ENCODE measurements around the gene TBL2. TPM values are rescaled to one million over a fixed set of nuclear protein-coding genes. Genes with fewer than 3 reads are reported as not detected.
"Not testable (repeated sequence)": the region's sequence is repeated elsewhere in the genome, so short reads cannot be mapped to it uniquely, and the experiment has no call there.

TBL2 gene, protein sequence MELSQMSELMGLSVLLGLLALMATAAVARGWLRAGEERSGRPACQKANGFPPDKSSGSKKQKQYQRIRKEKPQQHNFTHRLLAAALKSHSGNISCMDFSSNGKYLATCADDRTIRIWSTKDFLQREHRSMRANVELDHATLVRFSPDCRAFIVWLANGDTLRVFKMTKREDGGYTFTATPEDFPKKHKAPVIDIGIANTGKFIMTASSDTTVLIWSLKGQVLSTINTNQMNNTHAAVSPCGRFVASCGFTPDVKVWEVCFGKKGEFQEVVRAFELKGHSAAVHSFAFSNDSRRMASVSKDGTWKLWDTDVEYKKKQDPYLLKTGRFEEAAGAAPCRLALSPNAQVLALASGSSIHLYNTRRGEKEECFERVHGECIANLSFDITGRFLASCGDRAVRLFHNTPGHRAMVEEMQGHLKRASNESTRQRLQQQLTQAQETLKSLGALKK
- 10 to 100 TPM; 40.2 to 42.8 (median 41.9) TPM for polyA plus RNA-seq (ENCODE audit: insufficient read length in 3 of 3)
- long read RNA-seq, donor 1, full-length matches to known transcripts = 13 of 13 reads
- long read RNA-seq, donor 1, partial matches to known transcripts = 0 of 13 reads
- long read RNA-seq, donor 1, other reads (novel, unspliced or antisense) = 0 of 13 reads
- long read RNA-seq, donor 2, full-length matches to known transcripts = 16 of 16 reads
- long read RNA-seq, donor 2, partial matches to known transcripts = 0 of 16 reads
- long read RNA-seq, donor 2, other reads (novel, unspliced or antisense) = 0 of 16 reads
- long read RNA-seq, donor 3, full-length matches to known transcripts = 12 of 12 reads
- long read RNA-seq, donor 3, partial matches to known transcripts = 0 of 12 reads
- long read RNA-seq, donor 3, other reads (novel, unspliced or antisense) = 0 of 12 reads
- long read RNA-seq, donor 4, full-length matches to known transcripts = 15 of 15 reads
- long read RNA-seq, donor 4, partial matches to known transcripts = 0 of 15 reads
- long read RNA-seq, donor 4, other reads (novel, unspliced or antisense) = 0 of 15 reads
- long read RNA-seq, donor 5, full-length matches to known transcripts = 2 of 2 reads
- long read RNA-seq, donor 5, partial matches to known transcripts = 0 of 2 reads
- long read RNA-seq, donor 5, other reads (novel, unspliced or antisense) = 0 of 2 reads
- long read RNA-seq, donor 6, full-length matches to known transcripts = 13 of 13 reads
- long read RNA-seq, donor 6, partial matches to known transcripts = 0 of 13 reads
- long read RNA-seq, donor 6, other reads (novel, unspliced or antisense) = 0 of 13 reads
- long read RNA-seq, donor 7, full-length matches to known transcripts = 14 of 14 reads
- long read RNA-seq, donor 7, partial matches to known transcripts = 0 of 14 reads
- long read RNA-seq, donor 7, other reads (novel, unspliced or antisense) = 0 of 14 reads
- long read RNA-seq, donor 8, full-length matches to known transcripts = 3 of 3 reads
- long read RNA-seq, donor 8, partial matches to known transcripts = 0 of 3 reads
- long read RNA-seq, donor 8, other reads (novel, unspliced or antisense) = 0 of 3 reads
- long read RNA-seq, donor 9, full-length matches to known transcripts = 19 of 19 reads
- long read RNA-seq, donor 9, partial matches to known transcripts = 0 of 19 reads
- long read RNA-seq, donor 9, other reads (novel, unspliced or antisense) = 0 of 19 reads
- long read RNA-seq, donor 10, full-length matches to known transcripts = 8 of 8 reads
- long read RNA-seq, donor 10, partial matches to known transcripts = 0 of 8 reads
- long read RNA-seq, donor 10, other reads (novel, unspliced or antisense) = 0 of 8 reads
- long read RNA-seq, donor 11, full-length matches to known transcripts = 6 of 6 reads
- long read RNA-seq, donor 11, partial matches to known transcripts = 0 of 6 reads
- long read RNA-seq, donor 11, other reads (novel, unspliced or antisense) = 0 of 6 reads
- long read RNA-seq, donor 12, full-length matches to known transcripts = 11 of 11 reads
- long read RNA-seq, donor 12, partial matches to known transcripts = 0 of 11 reads
- long read RNA-seq, donor 12, other reads (novel, unspliced or antisense) = 0 of 11 reads
- long read RNA-seq, donor 13, full-length matches to known transcripts = 6 of 6 reads
- long read RNA-seq, donor 13, partial matches to known transcripts = 0 of 6 reads
- long read RNA-seq, donor 13, other reads (novel, unspliced or antisense) = 0 of 6 reads
- long read RNA-seq, donor 14, full-length matches to known transcripts = 19 of 19 reads
- long read RNA-seq, donor 14, partial matches to known transcripts = 0 of 19 reads
- long read RNA-seq, donor 14, other reads (novel, unspliced or antisense) = 0 of 19 reads
- long read RNA-seq, donor 15, full-length matches to known transcripts = 14 of 14 reads
- long read RNA-seq, donor 15, partial matches to known transcripts = 0 of 14 reads
- long read RNA-seq, donor 15, other reads (novel, unspliced or antisense) = 0 of 14 reads
- long read RNA-seq, donor 16, full-length matches to known transcripts = 9 of 9 reads
- long read RNA-seq, donor 16, partial matches to known transcripts = 0 of 9 reads
- long read RNA-seq, donor 16, other reads (novel, unspliced or antisense) = 0 of 9 reads

DNA sequence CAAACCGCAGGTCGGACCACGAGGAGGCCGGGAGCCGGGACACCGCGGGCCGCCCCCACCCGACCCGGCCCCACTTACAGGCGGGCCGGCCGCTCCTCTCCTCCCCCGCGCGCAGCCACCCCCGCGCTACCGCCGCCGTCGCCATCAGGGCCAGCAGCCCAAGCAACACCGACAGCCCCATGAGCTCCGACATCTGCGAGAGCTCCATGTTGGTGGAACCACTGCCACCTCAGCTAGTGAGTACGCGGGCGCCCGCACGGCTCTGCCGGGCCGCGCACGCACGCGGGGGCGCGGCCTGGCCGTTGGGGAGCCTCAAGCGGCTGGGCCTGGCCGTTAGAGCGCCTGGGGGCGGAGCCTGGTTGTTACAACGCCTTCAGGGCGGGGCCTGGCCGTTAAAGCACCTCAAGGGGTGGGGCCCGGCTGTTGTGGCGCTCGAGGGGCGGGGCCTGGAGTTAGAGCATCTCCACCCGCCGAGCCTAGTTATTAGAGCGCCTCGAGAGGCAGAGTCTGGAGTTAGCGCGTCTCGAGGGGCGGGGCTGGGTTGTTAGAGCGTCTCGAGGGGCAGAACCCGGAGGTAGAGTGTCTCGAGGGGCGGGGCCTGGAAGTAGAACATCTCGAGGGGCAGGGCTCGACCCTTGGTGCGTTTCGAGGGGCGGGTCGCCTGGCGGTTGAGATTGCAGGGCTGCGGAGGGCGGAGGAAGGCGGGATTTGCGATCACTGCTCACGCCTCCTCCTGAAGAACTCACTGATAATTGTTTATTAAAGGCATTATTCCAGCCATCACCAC is at the start of gene TBL2:
Gene TBL2, minus strand, starts transcription at position 238 of the 787 bp plus-strand sequence. Its CDS starts 30 bp downstream, at position 208.
- DNase-seq = peak; percentile 98

DNA sequence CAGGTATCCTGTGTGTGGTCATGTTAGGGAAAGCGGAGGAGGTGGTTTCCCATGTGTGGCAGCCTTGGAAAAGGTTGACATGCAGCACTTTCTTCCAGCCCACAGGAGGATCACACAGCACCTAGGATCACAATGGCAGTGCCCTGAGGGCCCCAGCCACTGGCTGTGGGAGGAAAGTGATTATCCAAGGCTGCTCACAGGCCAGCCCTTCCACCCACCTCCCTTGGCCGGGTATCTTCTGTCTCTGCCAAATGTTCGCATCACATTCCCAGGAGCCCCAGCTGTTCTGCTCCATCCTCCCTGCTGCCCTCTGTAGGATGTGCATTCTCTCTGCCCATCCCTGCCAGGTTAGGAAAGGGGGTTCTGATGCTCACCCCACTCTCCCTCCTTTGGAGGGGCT is 48.4 kb upstream of the TBL2 start:
- DNase-seq = no peak

GRCh38 chr7:73625276-73625675 is 46.9 kb upstream of the TBL2 start:
- DNase-seq = no peak

DNA sequence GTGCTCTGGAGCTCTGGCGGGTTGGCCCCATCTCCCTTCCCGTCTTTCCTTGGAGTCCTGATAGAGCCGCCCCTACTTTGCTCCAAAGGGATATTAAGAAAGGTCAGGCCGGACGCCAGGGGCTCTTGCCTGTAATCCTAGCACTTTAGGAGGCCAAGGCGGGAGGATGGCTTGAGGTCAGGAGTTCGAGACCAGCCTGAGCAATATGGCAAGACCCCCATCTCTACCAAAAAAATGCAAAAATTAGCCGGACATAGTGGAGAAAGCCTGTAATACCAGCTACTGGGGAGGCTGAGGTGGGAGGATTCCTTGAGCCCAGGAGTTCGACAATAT is 46.3 kb upstream of the TBL2 start:
- no peak for DNase-seq

- DNase-seq = peak; percentile 82
Observed at GRCh38 chr7:73623798-73624668, 45.7 kb upstream of the TBL2 start, which contains the start of gene MLXIPL. TSS of gene MLXIPL (minus strand) at chr7:73624522. CDS start at chr7:73624492, 30 bp downstream.

GRCh38 chr7:73622909-73623797 is 44.8 kb upstream of the TBL2 start:
- no peak for DNase-seq

DNA sequence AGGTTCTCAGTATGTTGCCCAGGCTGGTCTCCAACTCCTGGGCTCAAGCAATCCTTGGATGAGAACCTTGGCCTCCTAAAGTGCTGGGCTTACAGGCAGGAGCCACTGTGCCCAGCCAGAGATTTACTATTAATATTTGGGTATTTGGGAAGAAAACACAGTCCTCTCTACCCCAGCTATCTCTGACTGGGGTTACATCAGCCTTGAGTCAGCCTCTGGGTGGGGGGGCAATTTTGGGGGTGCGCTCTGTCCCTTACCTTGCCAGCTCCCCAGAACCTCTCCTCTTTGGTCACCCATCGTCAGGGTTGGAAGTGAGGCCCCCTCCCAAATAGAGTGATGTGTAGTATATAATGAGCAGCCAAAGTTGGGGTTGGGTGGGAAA is 44.1 kb upstream of the TBL2 start:
- DNase-seq = no peak

GRCh38 chr7:73621168-73622063 is 43.0 kb upstream of the TBL2 start:
- no peak for DNase-seq

DNA sequence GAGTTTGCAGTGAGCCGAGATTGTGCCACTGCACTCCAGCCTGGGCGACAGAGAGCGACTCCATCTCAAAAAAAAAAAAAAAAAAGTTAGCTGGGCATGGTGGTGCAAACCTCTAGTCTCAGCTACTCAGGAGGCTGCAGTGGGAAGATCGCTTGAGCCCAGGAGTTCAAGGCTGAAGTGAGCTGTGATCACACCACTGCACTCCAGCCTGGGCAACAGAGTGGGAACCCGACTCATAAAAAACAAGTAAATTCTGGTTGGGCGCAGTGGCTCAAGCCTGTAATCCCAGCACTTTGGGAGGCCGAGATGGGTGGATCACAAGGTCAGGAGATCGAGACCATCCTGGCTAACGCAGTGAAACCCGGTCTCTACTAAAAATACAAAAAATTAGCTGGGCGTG is 41.0 kb upstream of the TBL2 start:
- not testable (repeated sequence) for DNase-seq

DNA sequence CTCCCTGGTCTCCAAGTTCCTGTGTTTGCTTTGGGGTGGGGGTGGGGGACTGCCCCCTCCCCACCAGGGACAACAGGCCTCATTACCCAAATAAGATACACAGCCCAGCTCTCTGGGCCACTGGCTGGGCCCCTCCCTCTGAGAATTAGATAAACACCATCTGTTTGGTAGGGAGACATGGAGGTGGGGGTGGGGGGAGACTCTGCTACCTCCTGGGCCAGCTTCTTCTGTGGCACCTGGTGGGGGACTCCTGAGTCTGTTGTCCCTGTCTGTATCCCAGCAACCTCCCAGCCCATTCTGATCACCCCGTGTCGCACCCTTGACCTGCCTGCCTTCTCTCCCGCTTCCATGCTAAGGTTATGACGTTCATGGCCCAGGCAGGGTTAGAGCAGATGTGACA is 40.2 kb upstream of the TBL2 start:
- no peak for DNase-seq

GRCh38 chr7:73617520-73617919 is 39.1 kb upstream of the TBL2 start:
- not testable (repeated sequence) for DNase-seq

GRCh38 chr7:73615886-73616285 is 37.5 kb upstream of the TBL2 start:
- DNase-seq = no peak

GRCh38 chr7:73614937-73615336 is 36.6 kb upstream of the TBL2 start:
- DNase-seq = not testable (repeated sequence)

- DNase-seq = no peak
Observed at GRCh38 chr7:73613954-73614735, 35.8 kb upstream of the TBL2 start.
